ENCODE data around the gene SETD1B.
"Not testable (repeated sequence)": the region's sequence is repeated elsewhere in the genome, so short reads cannot be mapped to it uniquely, and the experiment has no call there.

SETD1B gene

GRCh38 chr12:121857322-121858246 lies 53.8 kb downstream of the SETD1B start:
- DNase-seq (ENCODE audit: low read depth), result no peak

GRCh38 chr12:121858318-121858661 lies 54.5 kb downstream of the SETD1B start:
- DNase-seq (ENCODE audit: low read depth), result no peak

DNA sequence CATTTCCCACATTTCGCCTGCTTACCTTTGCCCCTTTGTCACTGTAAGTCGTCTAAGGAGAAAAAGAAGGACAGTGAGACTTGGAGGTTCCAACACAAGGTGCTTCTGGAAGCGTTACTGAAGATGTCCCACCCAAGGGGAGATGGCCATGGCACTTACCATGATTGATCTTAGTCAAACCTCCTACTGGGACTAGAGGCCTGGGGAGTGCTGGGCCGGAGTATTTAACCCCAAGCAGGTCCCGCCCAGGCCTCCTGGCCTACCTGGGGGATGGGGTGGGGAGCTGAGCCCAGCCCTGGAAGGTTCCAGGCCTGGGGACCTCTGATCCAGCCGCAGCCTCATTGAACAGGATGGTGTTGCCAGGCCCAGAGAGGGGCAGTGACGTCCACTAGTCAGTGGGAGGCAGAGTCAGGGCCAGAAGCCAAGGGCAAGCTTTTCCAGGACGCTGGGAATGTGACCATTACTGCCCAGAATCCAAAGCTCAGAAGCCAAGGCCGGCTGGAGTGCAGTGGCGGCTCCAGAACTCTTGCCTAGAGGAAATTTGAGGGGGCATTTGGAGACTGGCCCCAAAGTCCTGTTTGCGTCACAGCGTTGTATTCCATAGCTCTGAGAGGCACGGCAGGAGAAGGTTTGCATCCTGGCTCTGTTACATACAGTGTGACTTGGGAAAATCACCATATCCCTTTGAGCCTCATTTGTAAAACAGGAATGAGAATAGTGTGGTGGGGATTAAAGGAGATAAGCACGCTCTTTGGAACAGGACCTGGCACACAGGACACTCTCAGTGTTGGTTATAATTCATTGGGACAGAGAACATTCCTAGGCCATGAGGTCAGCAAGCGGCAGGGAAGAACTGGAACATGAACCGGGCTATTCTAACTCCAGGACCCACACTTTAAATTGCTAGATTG lies 55.1 kb downstream of the SETD1B start, which contains the start of gene HPD:
Gene HPD, minus strand, starts transcription at position 198 of the 911 bp plus-strand sequence. Its CDS starts 36 bp downstream, at position 162.
- DNase-seq (ENCODE audit: low read depth), result no peak

DNA sequence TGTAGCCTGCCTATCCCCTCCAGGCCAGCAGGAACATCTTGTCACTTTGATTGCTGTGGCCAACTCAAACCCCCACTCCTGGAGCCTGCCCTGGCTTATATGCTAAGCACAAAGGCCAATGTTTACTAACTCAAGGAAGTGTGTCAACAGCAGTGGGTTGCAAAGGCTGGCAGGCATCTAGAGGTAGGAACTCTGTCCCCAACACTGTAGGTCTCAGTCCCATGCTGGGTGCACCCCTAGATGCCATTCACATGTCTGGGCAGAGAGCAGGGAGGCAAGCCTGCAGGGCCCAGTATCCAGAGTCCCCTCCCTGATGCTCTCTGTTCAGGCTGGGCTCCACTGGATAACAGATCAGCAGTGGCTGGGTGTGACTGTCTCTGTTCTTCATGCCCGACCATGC lies 56.4 kb downstream of the SETD1B start:
- no peak for DNase-seq (ENCODE audit: low read depth)

DNA sequence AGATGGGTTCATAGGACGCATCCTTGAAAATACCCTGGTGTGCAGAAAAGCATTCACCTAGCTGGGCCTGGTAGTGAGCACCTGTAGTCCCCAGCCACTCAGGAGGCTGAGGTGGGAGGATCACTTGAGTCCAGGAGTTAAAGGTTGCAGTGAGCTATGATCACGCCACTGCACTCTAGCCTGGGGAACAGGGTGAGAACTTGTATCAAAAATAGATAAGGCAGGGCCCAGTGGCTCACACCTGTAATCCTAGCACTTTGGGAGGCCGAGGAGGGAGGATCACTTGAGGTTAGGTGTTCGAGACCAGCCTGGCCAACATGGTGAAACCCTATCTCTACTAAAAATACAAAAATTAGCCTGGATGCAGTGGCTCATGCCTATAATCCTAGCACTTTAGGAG lies 56.9 kb downstream of the SETD1B start:
- DNase-seq (ENCODE audit: low read depth), result not testable (repeated sequence)

DNA sequence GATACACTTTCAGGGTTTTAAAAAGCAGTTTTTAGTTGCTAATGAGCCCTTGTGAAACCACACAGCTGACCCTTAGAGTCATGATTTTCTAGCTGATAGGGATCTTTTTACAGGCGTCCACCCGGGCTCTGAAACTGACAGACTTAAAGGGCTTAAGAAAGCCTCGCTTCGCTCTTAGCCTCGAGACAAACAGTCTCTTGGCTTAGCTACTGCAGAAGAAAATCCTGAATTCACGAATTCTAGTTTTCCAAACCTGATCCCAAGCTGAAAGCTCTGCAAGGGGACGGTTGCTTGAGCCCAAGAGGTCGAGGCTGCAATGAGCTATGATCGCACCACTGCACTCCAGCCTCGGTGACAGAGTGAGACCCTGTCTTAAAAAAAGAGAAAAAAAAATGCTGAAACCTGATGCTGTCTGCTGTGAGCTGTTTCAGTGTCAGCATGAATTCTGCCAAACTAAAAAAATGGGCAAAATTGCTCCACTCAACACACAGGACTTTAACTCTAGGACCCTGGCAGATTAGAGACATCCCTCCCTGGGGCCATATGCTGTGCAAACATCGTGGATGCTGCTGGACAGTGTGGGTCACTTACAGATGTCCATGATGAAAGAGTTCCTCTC lies 57.9 kb downstream of the SETD1B start:
- no peak for DNase-seq (ENCODE audit: low read depth)

DNA sequence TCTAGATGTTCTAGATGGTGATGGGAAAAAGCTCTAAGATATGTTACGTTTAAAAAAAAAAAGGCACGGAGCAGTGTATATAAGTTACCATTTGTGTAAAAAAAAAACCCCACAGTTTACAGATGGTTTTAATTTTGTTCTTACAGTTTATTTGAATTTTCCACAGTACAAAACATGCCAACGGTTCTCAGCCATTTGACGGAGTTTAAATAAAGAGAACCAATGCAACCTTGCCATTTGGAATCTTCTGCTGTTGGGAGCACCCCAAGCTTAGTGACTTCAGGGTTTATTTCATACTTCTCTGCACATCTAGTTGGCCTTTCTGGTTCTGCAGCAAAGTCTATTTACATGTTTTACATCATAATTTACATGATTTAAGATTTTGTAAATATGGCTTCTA lies 62.5 kb downstream of the SETD1B start:
- DNase-seq (ENCODE audit: low read depth), result no peak

- DNase-seq (ENCODE audit: low read depth), result not testable (repeated sequence)
Measured at GRCh38 chr12:121869229-121869628, 65.4 kb downstream of the SETD1B start.

- no peak for DNase-seq (ENCODE audit: low read depth)
Measured at GRCh38 chr12:121871467-121871866, 67.7 kb downstream of the SETD1B start.

DNA sequence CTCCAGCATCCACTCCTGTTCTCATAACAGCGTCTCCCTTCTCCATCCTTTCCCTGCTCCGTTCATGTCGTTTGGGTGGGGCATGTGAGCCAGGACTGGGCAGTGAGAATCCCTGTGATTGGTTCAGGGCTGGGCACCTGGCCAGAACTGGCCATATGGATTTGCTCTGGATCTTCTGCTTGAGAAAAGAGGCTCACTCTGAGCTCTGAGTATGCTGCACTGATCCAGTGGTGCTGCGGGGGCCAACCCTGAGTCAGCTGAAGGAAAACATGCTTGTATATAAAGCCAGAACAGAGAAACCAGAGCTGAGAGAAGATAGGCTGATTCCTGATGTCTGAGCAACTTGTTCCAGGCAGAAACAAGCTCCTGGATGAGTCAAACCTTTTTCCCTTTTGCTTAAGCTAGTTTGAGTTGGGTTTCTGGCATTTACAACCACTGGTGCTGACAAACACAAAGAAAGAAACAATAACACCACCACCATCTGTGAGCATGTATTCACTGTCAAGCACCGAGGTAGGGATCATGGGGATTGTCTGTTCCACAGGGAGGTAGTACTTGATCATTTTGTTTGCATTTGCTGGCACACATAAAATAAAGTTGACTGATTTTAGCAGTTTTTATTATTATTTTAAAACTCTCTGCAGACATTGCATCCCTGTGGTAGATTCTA lies 68.9 kb downstream of the SETD1B start:
- no peak for DNase-seq (ENCODE audit: low read depth)

- DNase-seq (ENCODE audit: low read depth), result no peak
Measured at GRCh38 chr12:121873216-121873569, 69.4 kb downstream of the SETD1B start.

- no peak for DNase-seq (ENCODE audit: low read depth)
Measured at GRCh38 chr12:121874071-121874470, 70.3 kb downstream of the SETD1B start.

DNA sequence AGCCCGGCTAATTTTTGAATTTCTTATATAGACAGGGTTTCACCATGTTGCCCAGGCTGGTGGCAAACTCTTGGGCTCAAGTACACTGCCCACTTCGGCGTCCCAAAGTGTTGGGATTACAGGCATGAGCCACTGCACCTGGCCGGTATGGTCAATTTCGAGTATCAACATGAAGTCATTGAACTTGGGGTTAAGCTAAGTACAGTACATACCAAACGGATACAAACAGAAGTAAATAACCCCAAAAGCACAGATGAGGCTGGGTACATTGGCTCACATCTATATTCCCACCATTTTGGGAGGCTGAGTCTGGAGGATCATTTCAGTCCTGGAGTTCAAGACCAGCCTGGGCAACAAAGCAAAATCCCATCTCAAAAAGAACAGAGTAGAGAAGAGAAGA lies 71.8 kb downstream of the SETD1B start:
- DNase-seq (ENCODE audit: low read depth), result no peak

GRCh38 chr12:121876080-121876447 lies 72.3 kb downstream of the SETD1B start:
- DNase-seq (ENCODE audit: low read depth), result not testable (repeated sequence)
